Measurements from ENCODE around the gene KRTAP2-4.

Gene KRTAP2-4

DNA sequence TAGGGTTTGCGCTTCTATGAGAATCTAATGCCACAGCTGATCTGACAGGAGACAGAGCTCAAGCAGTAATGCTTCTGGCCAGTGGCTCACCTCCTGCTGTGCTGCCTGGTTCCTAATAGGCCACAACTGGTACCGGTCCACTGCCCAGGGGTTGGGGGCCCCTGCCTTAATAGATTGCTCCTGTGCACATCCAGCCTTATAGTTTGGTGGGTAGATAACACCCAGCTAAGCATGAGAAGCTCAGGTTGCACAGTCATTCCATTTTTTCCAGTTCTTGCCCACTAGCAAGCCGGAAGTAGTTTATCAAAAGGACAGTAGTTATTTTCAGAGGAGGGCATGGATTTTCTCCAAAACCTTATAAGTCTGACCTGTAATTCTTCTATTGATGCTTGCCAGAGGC is 46.3 kb downstream of the KRTAP2-4 start:
- DNase-seq (ENCODE audit: low spot score) = no peak
- TF ChIP-seq, protein P1, sequence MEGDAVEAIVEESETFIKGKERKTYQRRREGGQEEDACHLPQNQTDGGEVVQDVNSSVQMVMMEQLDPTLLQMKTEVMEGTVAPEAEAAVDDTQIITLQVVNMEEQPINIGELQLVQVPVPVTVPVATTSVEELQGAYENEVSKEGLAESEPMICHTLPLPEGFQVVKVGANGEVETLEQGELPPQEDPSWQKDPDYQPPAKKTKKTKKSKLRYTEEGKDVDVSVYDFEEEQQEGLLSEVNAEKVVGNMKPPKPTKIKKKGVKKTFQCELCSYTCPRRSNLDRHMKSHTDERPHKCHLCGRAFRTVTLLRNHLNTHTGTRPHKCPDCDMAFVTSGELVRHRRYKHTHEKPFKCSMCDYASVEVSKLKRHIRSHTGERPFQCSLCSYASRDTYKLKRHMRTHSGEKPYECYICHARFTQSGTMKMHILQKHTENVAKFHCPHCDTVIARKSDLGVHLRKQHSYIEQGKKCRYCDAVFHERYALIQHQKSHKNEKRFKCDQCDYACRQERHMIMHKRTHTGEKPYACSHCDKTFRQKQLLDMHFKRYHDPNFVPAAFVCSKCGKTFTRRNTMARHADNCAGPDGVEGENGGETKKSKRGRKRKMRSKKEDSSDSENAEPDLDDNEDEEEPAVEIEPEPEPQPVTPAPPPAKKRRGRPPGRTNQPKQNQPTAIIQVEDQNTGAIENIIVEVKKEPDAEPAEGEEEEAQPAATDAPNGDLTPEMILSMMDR (IDR thresholded peaks at IDR 0.05; ENCODE audit: extremely low read depth, insufficient read depth, missing control alignments) = no peak
- in situ Hi-C loops (cut with MboI; ENCODE audit: low pct_unique_long_range_greater_than_20kb, low sequenced_read_pairs, unreplicated experiment) = no loop called here

DNA sequence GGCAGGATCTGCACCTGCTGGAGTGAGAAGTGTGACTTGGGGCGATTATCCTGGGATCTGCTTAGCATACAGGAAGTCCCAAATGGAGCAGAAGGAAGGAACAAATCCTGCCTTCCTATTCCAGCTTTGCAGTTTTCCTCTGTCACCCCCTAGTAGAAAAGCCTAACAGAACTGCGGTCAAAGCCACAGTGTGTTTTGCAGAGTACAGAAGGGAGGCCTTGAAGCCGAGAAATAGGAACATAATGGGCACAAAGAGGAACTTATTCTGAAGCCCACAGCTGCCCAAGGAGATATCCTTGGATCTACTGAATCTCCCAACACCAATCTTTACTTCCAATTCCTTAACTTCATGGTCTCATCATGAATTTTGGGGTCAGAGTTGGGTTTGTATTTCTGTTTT is 47.1 kb downstream of the KRTAP2-4 start:
- TF ChIP-seq, protein P1 (IDR thresholded peaks at IDR 0.05; ENCODE audit: extremely low read depth, insufficient read depth, missing control alignments) = no peak
- in situ Hi-C loops (cut with MboI; ENCODE audit: low pct_unique_long_range_greater_than_20kb, low sequenced_read_pairs, unreplicated experiment) = no loop called here

DNA sequence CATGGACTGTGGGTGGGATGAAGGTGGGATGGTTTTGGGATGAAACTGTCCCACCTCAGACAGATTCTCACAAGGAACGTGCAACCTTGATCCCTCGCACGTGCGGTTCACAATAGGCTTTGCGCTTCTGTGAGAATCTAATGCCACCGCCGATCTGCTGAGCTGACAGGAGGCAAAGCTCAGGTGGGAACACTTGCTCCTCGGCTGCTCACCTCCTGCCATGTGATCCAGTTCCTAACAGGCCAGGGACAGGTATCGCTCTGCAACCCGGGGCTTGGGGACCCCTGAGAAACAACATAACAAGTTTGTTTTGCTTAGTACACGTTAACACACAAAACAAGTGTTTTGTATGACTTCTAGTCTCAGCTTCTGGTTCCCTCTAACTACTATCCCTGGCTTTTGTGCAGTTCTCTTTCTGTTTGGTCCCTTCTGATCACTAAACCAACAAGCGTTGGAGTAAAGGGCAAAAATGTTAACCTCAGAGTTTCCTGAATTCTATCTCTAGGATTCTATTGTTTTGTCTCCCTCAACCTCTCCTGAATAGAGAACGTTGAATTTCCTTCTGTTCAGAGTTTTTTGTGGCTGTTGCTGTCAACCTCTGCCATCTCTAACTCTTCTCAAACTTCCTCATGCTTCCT is 49.0 kb downstream of the KRTAP2-4 start:
- in situ Hi-C loops (cut with MboI; ENCODE audit: low pct_unique_long_range_greater_than_20kb, low sequenced_read_pairs, unreplicated experiment) = no loop called here
- TF ChIP-seq, protein P1 (IDR thresholded peaks at IDR 0.05; ENCODE audit: extremely low read depth, insufficient read depth, missing control alignments) = no peak

More for the DNA sequence above, 47.1 kb downstream of the KRTAP2-4 start:
- no peak for DNase-seq (ENCODE audit: low spot score)

DNA sequence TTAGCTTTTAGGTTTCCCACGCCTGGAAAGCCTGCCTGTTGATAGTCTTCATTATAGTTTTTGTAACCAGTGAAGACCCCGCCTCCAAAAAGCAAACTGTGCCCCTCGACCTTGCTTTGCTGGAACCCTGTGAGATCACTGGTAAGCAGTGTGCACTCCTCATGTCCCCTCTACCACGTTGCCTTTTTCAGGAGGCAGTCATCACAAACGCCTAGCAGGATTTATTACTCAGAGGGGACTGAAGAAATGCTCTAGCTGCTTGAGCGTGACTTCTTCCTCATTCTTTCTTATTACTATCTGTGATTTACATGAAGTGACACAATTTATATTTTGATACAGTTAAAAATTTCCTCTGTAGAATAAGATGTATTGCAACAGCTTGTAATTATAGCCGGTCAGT is 50.2 kb downstream of the KRTAP2-4 start:
- in situ Hi-C loops (cut with MboI; ENCODE audit: low pct_unique_long_range_greater_than_20kb, low sequenced_read_pairs, unreplicated experiment) = no loop called here
- no peak for DNase-seq (ENCODE audit: low spot score)
- TF ChIP-seq, protein P1 (IDR thresholded peaks at IDR 0.05; ENCODE audit: extremely low read depth, insufficient read depth, missing control alignments) = no peak

More for the DNA sequence above, 49.0 kb downstream of the KRTAP2-4 start:
- no peak for DNase-seq (ENCODE audit: low spot score)

Measured in GM13977 (cell line).